Activated T-cell treated with anti-CD3 and anti-CD28 coated beads for 4 hours (primary cell): ENCODE data around the gene ZNRF3.

Source experiments
- DNase-seq: peaks from one replicate; pipeline ENCODE4 v3.0.0-alpha.2; 2020

ZNRF3 gene

GRCh38 chr22:29098296-29098695, 214.9 kb downstream of the ZNRF3 start:
- DNase-seq: no peak

- no peak for DNase-seq
These were observed 218.9 kb downstream of the ZNRF3 start for GRCh38 chr22:29102300-29102699.

DNA sequence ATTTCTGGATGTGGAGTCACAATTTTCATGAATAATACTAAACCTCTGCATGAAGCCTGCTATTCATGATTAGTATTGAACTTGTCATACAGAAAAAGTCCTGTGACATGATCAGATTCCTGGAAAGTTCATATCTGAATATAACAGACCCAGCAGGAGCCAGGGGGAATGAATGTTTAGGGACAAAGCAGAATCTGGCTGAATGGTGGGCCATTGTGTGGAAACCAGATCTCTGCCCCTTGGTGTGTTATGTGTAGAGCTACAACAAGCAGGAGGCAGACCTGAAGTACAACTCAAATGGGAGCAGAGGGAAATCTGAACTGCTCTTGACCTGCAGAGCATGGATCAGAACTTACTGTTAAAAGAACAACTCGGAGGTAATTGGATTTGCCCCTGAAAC, 219.7 kb downstream of the ZNRF3 start:
- DNase-seq: no peak

GRCh38 chr22:29105468-29105867, 222.1 kb downstream of the ZNRF3 start:
- no peak for DNase-seq

GRCh38 chr22:29106839-29107238, 223.5 kb downstream of the ZNRF3 start:
- no peak for DNase-seq
